LHCN-M2 (cell line): Measurements from ENCODE around the gene ZNF316. TPM values are rescaled to one million over a fixed set of nuclear protein-coding genes. Genes with fewer than 3 reads are reported as not detected.
"Not testable (repeated sequence)": the region's sequence is repeated elsewhere in the genome, so short reads cannot be mapped to it uniquely, and the experiment has no call there.

Experiments
- DNase-seq: peaks from one replicate; pipeline ENCODE4 v3.0.0-alpha.2; 2012; ENCODE audit warnings: low read depth
- total RNA-seq: library from RNA; depleted of rRNA; stranded (reverse); fragments of >200 nt; gene quantifications from 2 replicates; pipeline ENCODE4 v1.2.3, GENCODE V29; 2014

The ZNF316 gene
- total RNA-seq, 1 experiment from 2014 or later = 25.0 TPM

DNA sequence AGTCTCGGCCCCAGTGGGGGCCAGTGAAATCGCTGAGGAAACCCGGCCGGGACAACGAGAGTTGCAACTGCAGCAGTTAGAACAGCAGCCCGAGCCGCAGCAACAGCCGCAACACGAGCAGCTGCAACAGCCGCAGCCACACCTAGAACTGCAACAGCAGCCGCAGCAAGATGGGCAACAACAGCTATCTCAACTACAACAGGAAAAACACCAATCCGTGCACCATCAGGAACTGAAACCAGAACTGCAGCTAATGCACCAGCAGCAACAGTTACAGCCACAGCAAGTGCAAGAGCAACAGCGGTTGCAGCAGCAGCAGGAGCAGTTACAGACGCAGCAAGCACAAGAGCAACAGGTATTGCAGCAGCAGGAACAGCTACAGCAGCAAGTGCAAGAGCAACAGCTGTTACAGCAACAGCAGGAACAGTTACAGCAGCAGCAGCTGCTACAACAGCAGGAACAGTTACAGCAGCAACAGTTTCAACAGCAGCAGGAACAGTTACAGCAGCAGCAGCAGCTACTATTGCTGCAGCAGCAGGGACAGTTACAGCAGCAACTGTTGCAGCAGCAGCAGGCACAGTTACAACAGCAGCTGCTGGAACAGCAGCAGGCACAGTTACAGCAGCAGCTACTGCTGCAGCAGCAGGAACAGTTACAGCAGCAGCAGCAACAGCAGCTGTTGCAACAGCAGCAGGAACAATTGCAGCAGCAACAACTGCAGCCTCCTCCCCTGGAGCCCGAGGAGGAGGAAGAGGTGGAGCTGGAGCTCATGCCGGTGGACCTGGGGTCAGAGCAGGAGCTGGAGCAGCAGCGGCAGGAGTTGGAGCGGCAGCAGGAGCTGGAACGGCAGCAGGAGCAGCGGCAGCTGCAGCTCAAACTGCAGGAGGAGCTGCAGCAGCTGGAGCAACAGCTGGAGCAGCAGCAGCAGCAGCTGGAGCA is 15.7 kb upstream of the ZNF316 start:
- DNase-seq = peak; percentile 34

DNA sequence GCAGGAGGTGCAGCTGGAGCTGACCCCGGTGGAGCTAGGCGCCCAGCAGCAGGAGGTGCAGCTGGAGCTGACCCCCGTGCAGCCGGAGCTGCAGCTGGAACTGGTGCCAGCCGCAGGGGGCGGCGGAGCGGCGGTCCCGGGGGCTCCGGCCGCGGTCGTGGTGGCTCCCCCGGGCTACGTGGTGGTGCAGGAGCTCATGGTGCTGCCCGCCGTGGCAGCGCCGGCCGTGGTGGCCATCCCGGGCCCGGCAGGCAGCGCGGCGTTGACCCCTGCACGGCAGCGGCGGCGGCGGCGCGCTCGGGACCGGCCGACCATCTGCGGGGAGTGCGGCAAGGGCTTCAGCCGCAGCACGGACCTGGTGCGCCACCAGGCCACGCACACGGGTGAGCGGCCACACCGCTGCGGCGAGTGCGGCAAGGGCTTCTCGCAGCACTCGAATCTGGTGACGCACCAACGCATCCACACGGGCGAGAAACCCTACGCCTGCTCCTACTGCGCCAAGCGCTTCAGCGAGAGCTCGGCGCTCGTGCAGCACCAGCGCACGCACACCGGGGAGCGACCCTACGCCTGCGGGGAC is 14.9 kb upstream of the ZNF316 start:
- no peak for DNase-seq

DNA sequence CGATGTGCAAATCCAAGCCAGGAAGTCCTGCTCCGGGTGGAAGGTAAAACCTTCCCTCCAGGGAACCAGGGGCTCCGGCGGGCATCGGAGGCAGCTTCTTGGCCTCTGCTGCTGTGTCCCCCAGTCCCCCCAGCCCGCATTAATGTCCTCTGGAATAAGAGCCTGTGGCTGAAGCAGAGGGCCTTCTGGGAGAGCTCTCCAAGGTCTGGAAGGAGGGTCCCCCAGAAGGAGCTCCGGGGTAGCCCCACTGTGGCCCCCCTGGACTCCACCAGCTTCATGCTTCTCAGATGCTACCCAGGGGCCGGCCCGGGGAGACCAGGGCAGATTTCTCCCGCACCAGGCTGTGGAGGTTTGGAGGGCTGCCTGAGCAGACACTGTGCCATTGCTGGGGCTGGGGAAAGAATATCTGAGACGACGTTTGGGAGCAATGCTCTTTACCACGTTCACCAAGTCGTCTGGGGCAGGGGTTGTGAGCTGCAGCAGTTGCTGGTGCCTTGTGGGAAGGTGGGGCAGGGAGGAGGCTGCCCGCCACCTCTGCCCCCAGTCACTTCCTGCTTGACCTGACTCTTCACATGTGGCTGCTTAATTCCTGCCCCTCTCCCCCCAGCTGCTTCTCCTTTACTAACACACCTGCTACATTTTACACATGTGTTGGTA is 13.4 kb upstream of the ZNF316 start:
- no peak for DNase-seq

DNA sequence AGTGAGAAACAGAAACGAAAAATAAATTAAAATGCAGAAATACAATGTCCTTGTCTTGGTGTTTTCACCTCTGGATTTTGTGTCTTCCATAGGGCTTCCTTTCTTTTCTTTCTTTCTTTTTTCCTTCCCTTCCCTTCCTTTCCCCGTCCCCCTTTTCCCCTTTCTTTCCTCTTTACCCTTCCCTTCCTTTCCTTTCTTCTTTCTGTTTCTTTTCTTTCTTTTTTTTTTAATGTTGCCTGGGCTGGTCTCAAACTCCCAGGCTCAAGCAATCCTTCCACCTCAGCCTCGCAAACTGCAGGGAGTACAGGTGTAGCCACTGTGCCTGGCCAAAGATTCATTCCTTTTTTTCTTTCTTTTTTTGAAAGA is 12.9 kb upstream of the ZNF316 start:
- DNase-seq = no peak

DNA sequence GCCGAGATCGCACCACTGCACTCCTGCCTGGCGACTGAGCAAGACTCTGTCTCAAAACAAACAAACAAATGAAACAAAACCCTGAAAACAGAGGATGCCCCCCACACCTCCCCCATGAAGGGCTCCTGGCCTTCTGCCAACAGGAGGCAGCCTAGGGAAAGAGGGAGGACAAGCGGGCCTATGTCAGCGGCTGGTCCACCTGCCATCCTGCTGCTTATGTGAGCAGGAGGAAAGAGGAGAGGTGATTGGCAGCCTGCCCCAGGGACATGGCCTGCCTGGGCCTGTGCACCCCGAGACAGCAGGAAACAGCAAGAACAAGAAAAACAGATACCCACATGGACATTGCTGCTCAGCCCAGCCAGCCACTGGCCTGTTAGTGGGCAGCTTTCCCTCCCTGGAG is 9.1 kb upstream of the ZNF316 start:
- DNase-seq = no peak

DNA sequence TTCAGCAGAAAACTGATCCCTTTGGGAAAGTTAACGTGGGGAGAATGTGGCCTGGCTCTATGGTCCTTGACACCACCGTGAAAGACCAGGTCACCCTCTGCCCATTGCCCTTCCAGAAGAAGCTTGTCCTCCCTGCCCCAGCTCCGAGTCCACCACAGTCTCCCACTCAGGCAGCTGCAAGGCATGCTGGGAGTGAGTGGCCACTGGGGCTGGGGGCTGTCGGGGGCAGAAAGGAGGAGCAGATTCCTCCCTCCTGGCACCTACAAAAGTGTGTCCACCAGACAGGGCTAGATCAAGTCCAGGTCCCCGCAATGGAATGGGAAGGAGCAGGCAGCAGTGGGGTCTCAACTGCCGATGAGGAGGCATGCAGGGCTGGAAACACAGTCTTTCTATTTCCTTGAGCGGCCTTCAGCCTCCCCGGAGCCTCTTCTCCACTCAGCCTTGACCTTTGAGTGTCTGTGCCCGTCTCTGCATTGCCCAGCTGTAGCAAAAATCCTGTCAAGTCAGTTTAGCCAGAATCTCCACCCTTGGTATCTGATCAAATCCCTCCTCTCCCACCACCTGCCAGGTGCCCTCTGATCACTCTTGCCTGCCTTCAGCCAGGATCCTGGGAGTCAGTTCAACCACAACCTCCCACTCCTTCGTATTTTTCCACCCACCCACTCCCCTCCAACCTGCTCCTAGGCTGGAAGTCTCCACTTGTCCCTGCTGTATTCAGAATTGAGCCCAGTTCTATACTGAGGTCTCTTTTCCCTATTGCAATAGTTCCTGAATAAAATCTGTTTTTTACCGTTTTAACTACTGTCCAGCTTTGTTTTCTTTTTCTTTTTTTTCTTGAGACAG is 6.9 kb upstream of the ZNF316 start:
- no peak for DNase-seq

DNA sequence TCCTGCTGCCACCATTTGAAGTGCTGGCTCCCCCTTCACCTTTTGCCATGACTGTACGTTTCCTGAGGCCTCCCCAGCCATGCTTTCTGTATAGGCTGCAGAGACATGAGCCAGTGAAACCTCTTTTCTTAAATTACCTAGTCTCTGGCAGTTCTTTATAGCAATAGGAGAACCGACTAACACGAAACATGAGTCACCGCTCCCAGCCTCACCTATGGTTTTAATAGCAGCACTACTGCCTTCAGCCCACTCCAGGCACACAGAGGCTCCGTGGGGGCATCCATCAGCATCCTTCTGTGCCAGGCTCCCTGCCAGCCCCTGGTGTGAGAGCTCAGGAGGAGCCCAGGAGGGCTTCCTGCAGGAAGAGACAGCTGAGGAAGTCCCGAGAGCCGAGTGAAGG is 5.5 kb upstream of the ZNF316 start:
- DNase-seq = no peak

DNA sequence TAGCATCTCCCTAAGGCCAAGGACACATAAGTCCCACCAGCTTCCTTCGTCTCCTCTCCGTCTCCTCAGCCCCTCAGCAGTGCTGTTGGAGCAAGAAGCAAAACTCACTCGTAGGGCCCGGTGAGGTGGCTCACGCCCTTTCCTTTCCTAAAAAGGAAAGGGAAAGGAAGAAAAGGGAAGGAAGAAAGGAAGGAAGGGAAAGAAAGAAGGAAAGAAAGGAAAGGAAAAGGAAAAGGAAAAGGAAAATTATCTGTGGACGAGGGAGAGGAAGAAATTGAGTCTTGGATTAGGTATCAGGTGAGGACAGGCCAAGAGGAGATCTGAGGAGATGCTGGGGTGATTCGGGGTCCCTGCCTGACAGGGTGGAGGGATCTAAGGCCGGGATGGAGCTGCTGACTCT is 3.1 kb upstream of the ZNF316 start:
- no peak for DNase-seq

DNA sequence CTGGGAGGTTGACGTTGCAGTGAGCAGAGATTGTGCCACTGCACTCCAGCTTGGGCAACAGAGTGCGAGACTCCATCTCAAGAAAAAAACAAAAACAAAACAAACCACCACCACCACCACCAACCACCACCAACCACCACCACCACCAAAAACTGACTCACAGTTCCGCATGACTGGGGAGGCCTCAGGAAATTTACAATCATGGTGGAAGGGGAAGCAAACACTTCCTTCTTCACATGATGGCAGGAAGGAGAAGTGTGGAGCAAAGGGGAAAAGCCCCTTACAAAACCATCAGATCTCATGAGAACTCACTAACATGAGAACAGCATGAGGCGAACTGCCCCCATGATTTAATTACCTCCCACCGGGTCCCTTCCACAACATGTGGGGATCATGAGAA is 2.1 kb upstream of the ZNF316 start:
- not testable (repeated sequence) for DNase-seq

DNA sequence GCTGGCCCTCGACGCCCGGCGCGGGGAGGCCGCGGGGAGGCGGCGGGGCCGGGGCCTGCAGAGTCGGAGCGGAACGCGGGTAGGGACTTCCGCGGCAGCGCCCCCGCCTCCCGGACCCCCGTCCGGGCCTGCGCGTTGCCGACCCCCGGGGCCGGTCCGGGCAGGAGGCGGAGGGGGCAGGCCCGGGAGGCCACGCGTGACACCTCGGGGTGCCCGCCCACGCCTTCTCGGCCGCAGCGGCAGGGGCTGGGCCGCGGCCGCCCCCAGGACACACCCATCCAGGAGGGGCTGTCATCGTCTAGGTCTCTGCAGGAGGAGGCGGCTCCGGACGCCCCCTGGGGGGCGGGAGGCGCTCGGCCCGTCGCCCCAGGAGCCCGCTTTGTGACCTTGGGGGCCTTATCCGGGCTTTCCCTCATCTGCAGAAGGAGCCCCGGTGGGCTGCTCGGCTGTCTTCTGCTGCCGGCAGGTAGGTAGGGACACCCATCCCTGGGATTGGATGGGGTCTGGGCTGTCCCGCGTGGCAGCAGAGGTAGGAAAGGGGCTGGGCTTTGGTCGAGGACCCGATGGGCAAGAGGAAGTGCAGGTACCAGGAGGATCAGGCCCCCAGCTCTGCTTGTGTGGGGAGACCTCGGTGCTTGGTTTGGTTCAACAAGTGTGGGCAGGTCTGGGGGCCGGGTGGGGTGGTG is 569 bp downstream of the ZNF316 start:
- DNase-seq = peak; percentile 34

DNA sequence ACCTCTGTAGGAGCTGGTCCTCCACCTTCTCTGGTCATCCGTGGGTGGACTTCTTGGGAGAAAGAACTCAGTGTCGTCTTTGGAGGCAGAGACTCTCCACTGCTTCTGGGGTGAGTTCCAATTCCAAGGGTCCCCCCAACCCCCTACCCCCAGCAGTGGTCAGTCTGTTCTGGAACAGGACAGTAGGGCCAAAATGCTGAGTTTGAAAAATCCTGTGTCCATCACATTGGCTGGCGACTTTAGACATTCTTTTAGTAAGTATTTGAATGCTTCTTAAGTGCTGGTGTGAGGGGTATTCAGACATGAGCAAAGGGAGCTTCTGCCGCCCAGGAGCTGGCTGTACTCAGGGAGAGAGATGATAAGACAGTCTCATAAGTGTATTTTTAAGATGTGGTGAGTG is 1.9 kb downstream of the ZNF316 start:
- no peak for DNase-seq

DNA sequence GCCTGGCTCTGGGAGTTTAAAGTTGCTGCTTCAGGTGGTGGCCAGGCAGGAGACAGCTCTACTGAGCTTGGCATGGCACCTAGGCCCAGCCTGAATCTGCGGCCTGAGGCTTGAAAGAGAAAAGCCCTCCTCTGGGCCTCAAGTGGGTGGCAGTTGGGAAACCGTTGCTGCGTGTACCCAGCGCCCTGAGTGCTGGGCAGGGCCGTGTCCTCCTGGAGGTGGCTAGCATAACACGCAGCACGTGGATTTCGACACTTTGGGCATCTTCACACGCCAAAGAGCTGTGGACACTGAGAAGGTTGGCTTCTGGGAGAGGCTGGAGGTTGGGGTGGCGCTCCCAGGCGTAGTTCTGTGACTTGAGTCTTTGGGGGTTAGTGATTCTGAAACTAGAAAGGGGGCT is 2.5 kb downstream of the ZNF316 start:
- no peak for DNase-seq

DNA sequence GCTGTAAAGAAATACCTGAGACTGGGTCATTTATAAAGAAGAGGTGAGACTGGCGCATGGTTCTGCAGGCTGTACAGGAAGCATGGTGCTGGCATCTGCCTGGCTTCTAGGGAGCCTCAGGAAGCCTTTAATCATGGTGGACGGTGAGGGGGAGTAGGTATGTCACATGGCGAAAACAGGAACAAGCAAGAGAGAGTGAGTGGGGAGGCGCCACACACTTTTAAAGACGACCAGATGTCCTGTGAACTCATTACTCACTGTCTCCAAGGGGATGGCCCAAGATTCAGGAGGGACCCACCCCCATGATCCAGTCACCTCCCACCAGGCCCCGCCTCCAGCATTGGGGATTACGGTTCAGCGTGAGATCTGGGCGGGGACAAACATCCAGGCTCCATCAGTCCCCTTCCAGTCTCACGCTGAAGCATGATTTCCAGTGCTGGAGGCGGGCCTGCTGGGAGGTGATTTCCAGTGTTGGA is 3.2 kb downstream of the ZNF316 start:
- DNase-seq = peak; percentile 37

DNA sequence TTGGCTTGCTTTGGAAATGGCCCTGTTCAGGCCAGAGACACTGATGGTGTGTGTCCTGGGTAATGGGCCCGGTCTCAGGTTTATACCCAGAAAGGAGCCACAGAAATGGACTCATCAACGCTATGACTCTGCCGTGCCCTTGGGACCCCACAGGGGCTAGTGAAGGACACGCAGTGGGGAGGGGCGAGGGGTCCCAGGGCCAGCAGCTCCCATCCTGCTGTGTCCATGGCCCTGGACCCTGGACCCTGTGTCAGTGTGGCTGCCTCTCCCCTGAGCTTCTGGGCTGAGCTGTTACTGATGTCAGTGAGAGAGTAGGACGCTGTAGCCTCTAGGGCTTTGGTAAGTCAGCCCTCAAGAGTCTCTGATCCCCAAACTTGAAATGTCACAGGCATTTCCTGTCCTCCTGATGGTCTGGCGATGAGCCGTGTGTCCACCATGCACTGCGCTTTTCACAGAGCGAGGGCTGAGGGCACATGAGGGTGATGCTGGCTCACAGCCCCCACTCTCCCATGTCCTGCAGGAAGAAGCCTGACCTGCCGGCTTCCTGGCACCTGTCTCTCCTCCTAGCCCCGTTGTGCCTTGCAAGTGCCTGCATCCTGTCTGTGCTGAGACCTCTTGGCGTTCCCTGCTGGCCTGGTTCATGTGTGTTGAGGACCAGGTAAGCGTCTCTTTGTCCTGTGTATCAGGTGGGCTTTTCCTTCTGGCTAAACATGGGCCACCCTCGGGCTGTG is 4.4 kb downstream of the ZNF316 start:
- no peak for DNase-seq

DNA sequence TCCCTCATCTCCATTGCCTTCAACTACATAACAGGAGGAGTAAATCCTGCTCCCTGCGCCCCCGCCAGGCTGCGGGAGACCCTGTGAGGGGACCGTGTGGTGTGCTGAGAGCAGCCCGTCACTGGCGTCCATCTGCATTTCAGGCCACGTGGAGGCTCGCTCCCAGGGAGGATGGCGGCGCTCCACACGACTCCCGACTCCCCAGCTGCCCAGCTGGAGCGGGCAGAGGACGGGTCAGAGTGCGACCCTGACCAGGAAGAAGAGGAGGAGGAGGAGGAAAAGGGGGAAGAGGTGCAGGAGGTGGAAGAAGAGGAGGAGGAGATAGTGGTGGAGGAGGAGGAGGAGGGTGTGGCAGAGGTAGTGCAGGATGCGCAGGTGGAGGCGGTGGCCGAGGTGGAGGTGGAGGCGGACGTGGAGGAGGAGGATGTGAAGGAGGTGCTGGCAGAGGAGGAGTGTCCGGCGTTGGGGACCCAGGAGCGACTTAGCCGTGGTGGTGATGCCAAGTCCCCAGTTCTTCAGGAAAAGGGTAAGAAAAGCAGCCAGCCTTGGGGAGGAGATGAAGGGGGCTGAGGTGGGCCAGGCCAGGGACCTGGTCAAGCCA is 5.2 kb downstream of the ZNF316 start:
- DNase-seq = no peak

DNA sequence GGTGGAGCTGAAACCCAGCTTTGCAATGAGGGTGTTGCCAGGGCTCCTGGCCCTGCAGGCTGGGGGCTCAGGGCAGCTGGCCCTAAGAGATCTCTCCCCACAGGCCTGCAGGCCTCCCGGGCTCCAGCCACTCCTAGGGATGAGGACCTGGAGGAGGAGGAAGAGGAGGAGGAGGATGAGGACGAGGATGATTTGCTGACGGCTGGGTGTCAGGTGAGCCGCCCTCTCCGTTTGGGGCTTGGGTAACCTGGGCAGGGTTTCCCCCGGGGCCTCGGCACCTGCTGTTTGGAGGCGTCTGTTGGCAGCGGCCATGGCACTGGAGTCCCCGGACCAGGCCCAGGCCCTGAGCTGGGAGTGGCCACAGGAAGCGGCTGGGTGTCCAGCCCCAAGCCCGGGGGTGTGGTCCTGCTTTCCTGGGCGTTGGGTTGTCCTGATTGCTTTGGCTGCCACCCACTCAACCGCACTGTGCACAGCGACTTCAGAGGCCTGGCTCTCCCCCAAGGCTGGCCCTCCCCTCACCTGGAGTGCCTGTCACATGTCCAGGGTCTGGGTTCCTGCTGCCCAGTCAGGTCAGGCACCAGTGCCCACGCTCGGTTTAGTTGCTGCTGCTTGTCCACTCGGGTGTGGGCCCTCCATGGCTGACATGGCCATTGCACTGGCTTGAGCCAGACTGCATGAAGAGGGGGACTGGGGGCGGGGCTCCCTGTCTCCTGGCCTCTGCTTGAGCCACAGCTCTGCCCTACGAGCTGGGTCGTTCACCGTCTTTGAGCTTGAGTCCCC is 5.9 kb downstream of the ZNF316 start:
- no peak for DNase-seq

DNA sequence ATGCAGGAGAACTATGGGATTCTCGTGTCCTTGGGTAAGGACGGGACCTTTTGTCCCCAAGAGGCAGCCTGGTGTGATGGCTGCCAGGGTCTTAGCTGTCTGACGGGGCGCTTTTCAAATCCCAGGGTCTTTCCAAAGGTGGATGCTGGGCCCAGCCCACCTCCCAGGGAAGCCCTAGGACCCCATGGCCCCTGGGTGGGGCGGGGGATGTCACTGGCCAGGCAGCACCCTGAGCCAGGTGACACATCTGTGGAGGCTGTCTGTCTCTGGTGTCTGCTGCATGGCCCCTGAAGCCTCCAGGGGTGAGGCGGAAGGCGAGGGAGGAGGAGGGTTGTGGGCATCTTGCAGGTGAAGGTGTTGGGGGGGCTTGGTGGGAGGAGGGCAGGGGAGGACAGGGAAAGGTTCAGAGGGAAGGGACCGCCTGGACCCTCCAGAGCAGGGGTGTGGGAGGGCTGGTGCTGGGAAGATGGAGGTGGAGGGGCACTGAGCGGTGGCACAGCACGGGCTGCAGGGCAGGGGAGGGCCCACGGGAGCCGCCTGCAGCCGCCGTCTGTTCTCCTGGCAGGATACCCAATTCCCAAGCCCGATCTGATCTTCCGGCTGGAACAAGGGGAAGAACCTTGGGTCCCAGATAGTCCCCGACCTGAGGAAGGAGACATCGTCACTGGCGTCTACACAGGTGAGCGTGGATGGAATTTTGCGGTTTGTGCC is 7.0 kb downstream of the ZNF316 start:
- DNase-seq = no peak

DNA sequence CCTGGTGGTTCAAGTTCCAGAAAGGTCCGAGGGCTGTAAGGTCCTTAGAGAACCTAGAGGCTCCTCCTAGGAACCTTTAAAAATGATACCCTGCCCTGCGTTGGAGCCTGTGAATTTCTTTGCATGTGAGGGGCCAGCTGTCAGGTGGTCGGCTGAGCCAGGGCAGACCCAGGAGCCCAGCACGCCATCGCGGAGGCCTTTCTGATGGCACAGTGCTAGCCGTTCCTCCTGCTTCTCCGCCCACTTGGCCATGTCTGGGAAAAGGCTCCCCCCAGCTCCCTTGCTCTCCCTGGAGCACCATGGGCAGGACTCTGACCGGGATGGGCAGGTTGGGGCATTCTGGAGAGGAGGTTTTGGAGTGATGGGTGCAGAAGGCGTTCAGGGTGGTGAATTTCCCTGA is 7.6 kb downstream of the ZNF316 start:
- DNase-seq = no peak

DNA sequence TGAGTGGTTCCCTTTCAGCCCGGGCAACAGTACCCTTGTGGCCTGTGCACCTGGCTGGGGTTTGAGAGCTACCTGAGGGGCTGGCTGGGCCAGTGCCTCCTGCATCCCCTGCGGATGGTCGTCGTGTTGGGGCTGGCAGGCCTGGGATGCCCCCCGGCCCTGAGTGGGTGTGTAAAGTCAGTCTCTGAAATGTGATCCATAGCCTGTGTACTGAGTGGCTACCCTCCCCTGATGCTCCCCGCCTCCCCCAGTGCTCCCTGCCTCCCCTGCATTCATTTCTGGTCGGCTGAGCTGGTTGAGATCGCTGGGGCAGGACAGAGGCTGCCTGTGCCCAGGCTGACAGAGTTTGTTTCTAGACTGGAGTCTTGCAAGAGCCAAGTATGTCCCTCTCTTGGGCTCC is 9.3 kb downstream of the ZNF316 start:
- DNase-seq = no peak
